NCI-H128 (cell line): ENCODE results near the gene ENOX1.

ENCODE experiments used
- DNase-seq: peaks from one replicate; lab custom pipeline; 2025; ENCODE audit not compliant: unreplicated experiment; lab: John Stamatoyannopoulos, UW

ENOX1 gene

GRCh38 chr13:43611281-43612273 is 175.2 kb downstream of the ENOX1 start:
- no peak for DNase-seq

- DNase-seq: no peak
Measured at GRCh38 chr13:43608400-43609137, 178.2 kb downstream of the ENOX1 start.

DNA sequence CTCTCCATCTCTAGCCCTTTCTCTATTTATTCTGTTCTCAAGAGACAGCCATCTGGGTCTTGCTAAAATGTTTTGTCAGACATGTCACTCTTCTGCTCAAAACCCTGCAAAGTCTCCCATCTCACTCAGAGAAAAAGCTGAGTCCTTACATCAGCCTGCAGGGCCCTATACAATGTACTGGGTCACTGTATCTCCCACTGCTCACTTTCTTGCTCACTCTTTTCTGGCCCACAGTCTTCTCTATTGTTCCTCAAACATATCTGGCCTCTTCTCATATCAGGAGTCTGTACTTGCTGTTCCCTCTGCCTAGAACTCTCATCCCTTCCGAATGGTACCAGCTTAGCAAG is 189.2 kb downstream of the ENOX1 start:
- no peak for DNase-seq

DNA sequence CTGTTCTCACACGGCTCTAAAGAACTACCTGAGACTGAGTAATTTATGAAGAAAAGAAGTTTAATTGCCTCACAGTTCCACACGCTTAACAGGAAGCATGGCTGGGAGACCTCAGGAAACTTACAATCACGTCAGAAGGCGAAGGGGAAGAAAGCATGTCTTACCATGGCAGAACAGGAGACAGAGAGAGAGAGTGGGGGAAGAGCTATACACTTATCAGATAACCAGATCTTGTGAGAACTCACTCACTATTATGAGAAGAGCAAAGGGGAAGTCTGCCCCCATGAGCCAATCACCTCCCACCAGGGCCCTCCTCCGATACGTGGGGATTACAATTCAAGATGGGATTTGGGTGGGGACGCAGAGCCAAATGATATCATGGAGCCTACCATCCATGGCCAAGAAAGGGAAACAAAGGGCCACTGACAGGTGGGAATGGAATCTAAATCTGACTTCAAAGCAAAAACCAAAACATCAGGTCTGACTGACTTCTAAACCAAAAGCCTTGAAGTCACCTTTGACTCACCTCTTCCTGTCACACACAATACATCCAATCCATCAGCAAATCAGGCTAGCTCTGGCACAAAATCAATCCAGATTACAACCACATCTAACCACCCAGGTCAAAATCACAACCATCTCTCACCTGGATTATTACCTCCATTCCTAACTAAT is 189.7 kb downstream of the ENOX1 start:
- DNase-seq: no peak

DNA sequence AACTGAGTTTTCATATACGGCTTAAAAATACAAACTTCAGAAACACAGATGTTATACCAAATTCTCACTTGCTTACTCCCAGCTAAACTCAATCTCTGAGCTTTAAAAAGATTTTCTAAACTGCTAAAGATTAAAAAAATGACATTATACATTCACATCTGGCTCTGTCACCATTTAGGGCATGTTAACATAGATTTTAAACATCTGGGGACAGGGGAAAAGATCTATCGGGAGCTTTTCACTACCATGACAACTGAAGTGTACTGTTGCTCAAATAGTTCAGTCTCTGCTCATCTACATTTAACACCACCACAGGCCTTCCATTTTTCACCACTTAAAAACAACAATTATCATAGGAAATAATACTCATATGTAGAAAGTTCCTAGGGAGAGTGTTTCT is 190.8 kb downstream of the ENOX1 start:
- no peak for DNase-seq

DNA sequence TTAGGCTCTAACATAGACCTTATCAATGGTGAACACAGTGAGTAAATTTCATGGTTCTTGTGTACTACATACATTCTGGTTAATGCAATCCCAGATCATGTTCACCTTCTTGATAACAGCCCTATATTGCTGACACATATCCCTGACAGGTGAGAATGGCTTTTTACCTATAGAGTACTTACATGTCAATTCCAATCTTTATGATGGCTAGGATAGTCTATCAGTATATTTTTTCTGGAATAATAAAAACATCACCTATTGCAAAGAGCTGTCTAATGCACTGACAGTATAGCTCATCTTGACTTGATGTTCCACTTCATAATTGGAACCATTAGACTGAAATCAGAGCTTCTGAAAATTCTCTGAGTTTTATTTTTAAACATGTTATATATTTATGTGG is 199.4 kb downstream of the ENOX1 start:
- DNase-seq: no peak

DNA sequence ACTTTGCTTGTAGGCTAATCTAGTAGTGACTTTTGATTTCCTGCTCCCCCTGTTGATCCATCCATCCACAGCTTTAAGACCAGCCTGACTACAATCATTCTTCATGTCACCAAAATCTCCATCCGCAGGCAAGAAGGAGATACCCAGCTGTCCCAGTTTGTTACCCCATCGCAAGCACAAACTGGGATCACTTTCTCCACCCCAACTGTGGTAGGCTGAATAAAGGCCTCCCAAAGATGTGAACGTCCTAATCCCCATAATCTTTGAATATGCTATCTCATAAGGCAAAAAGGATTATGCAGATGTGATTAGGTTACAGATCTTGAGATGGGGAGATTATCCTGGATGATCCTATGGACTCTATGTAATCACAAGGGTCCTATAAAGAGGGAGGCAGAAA is 202.0 kb downstream of the ENOX1 start:
- no peak for DNase-seq

- no peak for DNase-seq
Measured at GRCh38 chr13:43583321-43583720, 203.5 kb downstream of the ENOX1 start.

DNA sequence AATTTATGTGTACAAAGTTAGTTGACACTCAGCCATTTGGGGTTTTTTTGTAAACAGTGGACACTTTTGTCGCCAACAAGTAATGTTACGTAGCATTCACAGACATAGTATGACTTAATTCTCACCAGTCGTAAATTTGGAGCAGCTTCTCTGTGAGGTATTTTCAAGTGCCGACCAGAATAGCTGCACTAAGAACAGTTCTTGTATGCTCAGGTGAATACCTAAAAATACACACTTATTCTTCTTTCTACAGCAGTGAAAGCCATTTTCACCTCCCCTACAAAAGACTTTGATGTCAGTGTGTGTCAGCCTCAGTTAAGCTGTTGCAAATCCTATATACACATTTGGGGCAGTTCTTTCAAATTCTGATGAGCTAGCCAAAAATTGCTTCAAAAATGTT is 206.5 kb downstream of the ENOX1 start:
- DNase-seq: no peak

DNA sequence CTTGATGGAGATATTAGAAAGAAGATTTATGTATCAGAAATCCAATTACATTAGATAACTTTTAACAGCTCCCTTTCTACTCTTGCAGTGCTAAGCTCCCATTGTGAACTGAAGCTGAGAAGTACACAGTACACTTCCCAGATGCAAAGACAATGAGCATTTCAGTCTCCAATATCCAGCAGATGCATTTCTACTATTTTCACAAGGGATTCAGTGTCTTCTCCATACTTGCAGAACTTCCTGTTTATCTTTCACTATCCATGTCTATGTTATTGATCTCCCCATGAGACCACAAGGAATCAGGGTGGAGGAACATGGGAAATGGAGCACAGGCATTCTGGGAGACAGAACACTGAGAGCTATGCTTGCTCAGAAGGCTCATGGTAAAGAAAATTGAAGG is 207.5 kb downstream of the ENOX1 start:
- no peak for DNase-seq

DNA sequence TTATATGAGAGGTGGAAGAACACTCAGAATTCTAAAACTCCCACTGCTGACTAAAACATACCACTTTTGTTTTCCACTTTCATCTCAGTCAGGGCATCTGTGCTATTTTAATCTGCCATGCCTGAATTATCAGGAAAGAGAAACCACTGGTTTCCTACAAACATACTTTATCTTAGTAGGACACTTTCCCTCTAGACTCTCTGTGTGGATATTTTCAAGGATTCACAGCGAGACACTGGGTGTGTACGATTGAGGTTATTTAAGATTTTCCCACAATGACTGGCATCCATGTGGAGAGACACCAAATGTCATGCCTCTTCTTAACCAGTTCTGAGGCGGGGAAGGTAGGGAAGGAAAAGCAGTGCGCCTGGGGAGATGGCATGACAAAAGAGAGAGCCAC is 212.2 kb downstream of the ENOX1 start:
- DNase-seq: no peak

- no peak for DNase-seq
Measured at GRCh38 chr13:43573802-43574514, 212.8 kb downstream of the ENOX1 start.

DNA sequence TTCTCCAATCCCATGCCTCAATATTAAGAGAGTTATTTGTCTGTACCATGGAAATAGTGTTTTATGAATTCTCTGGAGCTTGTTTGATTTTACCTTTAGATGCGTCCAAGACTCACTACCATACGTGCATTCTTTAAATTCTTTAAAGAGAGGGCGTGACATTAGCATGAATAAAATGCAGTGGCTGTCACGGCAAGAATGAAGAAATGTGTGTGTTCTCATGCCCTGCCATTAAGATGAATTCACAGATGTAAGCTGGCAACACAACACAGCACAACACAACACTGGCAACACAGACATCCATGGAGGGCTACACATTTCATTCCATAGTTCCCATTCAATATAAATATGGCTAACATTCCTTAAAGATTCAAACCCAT is 213.4 kb downstream of the ENOX1 start:
- DNase-seq: no peak

DNA sequence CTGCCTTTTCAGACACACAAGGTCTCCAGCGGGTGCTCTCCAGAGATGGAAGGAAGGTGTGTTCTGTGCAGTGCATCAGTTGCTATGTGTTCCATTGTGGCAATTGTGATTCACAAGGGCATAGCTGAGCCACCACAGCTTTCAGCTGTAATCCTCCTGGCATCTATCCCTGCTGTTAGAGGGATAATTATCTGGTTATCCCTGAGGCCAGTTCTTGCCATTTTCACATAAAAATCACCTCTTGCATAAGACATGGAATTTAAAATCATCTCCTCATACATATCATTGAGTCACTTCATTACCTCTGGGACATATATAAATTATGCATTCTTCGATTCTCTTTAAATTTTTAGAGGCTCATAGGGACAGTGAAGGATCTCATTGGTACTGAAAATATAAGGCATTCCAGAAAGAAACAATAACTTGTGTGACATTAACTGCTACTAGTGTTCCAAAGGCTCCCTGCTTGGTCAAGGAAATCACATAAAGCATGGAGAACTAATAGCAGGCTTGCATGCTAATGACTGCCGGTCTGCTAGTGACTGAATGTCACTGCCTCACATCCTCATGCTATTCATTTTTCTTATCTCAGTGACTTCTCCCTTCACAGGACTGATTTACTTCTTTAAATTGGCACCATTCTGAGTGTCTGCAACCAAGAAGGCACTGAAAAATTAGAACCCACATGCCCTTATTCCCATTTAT is 214.0 kb downstream of the ENOX1 start:
- no peak for DNase-seq

DNA sequence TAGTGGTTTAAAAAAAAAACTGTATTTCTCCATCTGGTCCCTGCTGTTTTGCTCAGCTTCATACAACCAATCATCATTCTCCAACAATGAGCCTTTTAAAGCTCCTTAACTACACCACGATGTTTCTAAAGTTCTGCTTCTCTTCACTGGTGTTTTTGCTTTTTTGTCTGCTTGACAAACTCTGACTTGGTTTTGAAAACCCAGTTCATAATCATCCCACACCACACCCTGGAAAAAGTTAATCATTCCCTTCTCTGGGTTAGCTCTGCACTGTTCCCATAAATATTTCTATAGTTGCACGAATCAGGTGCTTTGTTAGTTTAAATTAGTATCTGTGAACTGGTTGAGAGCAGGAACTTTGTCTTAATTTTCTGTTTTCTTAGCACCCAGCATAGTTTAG is 217.1 kb downstream of the ENOX1 start:
- DNase-seq: no peak

- no peak for DNase-seq
Measured at GRCh38 chr13:43567608-43568007, 219.2 kb downstream of the ENOX1 start.

GRCh38 chr13:43564952-43565351 is 221.8 kb downstream of the ENOX1 start:
- DNase-seq: no peak

GRCh38 chr13:43561081-43561480 is 225.7 kb downstream of the ENOX1 start:
- DNase-seq: no peak

DNA sequence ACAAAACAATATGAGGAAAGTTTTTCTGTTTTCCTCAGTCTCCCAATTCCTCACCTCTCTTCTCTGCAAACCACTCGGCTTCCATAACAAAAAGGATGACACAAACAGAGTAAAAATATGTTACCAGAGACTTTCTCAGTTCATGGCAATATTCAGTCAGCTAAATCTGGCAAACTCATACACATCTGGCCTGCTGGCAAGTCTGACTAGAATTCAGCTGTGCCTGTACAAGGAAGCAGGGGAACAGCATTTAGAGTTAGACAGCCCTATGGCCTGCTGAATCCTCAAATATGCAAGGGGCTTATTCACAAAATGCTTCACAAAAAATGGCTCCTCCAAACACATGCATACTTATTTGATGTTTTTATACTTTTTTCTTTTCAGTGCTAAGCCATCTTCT is 227.8 kb downstream of the ENOX1 start:
- no peak for DNase-seq

DNA sequence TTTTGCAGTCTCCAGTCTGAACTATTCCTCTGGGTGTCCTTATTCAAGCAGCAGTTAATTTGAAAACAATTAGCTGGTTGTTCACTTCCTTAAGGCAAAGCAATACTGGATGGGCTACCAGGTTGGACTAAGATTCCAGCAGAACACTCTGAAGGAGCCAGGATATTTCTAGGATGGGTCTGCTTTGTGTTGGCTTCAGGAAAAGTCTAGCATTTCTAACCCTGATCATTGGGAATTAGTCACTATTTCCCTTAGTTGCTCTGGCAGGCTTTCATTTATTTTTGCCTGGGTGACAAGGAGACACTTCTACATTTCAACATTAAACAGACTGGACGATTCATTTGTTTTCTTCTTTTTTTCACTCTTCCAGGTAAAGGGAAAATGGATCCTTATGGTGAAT is 228.4 kb downstream of the ENOX1 start:
- DNase-seq: no peak

- DNase-seq: no peak
Measured at GRCh38 chr13:43555667-43556066, 231.1 kb downstream of the ENOX1 start.
